Vagina (tissue), 2 donors: ENCODE results near the gene PTBP1. TPM values are rescaled to one million over a fixed set of nuclear protein-coding genes. Genes with fewer than 3 reads are reported as not detected.

ENCODE experiments used
- DNase-seq, 2 donors: peaks; one replicate each; pipeline ENCODE4 v3.0.0-alpha.2; 2017; ENCODE audit errors: extremely low spot score in 2 of 2
- H3K27ac ChIP-seq: fragments of 200-600 bp; sonication (generic); one replicate; pipeline ENCODE4 v1.5.1; 2019
- H3K27me3 ChIP-seq: fragments of 200-600 bp; sonication (generic); one replicate; pipeline ENCODE4 v1.5.1; 2019
- H3K36me3 ChIP-seq, 2 donors: fragments of 200-600 bp; sonication (generic); one replicate each; pipeline ENCODE4 v1.5.1; 2017 to 2019
- H3K4me1 ChIP-seq: fragments of 200-600 bp; sonication (generic); one replicate; pipeline ENCODE4 v1.5.1; 2019
- H3K4me3 ChIP-seq, 2 donors: fragments of 200-600 bp; sonication (generic); 1 replicate in 1 of 2; 2 replicates in 1 of 2; pipeline ENCODE4 v1.5.1; 2016 to 2019
- H3K9me3 ChIP-seq: fragments of 200-600 bp; sonication (generic); one replicate; pipeline ENCODE4 v1.5.1; 2019
- POLR2A ChIP-seq, 2 donors: fragments of 450-650 bp; IDR thresholded peaks; one replicate each; pipeline ENCODE4 v1.6.1; 2017; ENCODE audit warnings: antibody characterized with exemption in 2 of 2, mild to moderate bottlenecking in 2 of 2, moderate library complexity in 2 of 2
- POLR2AphosphoS5 ChIP-seq, 2 donors: sonication (generic); formaldehyde crosslinking; IDR thresholded peaks; one replicate each; pipeline ENCODE4 v1.9.0; 2017; ENCODE audit warnings: antibody characterized with exemption in 2 of 2, mild to moderate bottlenecking in 2 of 2, low read depth in 1 of 2; ENCODE audit not compliant: insufficient read depth in 1 of 2
- intact Hi-C: fragments of 100-400 bp; cut with DNase I; formaldehyde crosslinking; loops from one replicate; pipeline ENCODE4 v1.15.1; 2023
- total RNA-seq: library from RNA; depleted of rRNA; stranded (reverse); fragments of >200 nt; gene quantifications from one replicate; pipeline ENCODE4 v1.2.3, GENCODE V29; 2016
- TF ChIP-seq, protein P1 (sequence below), 3 experiments: fragments of 450-650 bp in 2 of 3; fragments of 200-600 bp in 1 of 3; sonication (generic) in 1 of 3; IDR thresholded peaks; one replicate each; pipeline ENCODE4 v1.5.1; 2017 to 2019; ENCODE audit warnings: antibody characterized with exemption in 3 of 3, mild to moderate bottlenecking in 2 of 3, moderate library complexity in 2 of 3

Gene PTBP1
- total RNA-seq, 1 donor from 2014 or later: 230 TPM

DNA sequence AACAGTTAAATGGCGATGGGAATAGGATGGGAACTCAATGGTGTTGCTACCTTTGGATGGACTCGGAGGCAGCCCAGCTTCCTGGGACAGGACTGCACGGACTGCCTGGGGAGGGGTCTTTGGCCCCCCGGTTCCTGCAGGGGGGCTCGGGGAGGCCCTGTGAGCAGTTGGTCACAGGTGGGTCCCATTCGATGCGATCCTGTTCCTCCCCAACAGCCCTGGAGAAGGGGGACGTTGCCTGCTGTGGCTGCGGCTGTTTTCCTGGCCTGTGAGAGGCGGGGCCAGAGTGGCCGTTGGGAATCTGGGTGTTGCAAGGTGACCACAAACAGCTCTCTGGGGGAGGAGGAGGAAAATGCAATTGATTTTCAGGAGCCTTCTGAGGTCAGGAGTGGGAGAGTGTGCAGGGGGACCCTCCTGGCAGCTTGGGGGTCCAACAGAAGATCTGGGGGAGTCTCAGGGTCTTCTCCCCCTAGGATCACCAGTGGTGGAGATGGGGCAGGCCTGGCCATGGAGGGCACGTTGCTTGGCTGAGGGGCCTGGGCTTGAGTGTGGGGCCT is 26.4 kb downstream of the PTBP1 start:
- TF ChIP-seq, protein P1, sequence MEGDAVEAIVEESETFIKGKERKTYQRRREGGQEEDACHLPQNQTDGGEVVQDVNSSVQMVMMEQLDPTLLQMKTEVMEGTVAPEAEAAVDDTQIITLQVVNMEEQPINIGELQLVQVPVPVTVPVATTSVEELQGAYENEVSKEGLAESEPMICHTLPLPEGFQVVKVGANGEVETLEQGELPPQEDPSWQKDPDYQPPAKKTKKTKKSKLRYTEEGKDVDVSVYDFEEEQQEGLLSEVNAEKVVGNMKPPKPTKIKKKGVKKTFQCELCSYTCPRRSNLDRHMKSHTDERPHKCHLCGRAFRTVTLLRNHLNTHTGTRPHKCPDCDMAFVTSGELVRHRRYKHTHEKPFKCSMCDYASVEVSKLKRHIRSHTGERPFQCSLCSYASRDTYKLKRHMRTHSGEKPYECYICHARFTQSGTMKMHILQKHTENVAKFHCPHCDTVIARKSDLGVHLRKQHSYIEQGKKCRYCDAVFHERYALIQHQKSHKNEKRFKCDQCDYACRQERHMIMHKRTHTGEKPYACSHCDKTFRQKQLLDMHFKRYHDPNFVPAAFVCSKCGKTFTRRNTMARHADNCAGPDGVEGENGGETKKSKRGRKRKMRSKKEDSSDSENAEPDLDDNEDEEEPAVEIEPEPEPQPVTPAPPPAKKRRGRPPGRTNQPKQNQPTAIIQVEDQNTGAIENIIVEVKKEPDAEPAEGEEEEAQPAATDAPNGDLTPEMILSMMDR (IDR thresholded peaks at IDR 0.05): no peak
- no peak for TF ChIP-seq POLR2A (IDR thresholded peaks at IDR 0.05)
- H3K27me3 ChIP-seq: peaks cover 19% of the 10 kb centered on the region
- DNase-seq: no peak
- intact Hi-C loops: no loop called here
- H3K4me1 ChIP-seq: peaks cover 17% of the 10 kb centered on the region
- no peak overlapping the region for H3K4me3 ChIP-seq
- H3K9me3 ChIP-seq: no peaks in the 10 kb centered on the region
- no peaks in the 10 kb centered on the region for H3K36me3 ChIP-seq
- H3K27ac ChIP-seq: no peak overlapping the region

DNA sequence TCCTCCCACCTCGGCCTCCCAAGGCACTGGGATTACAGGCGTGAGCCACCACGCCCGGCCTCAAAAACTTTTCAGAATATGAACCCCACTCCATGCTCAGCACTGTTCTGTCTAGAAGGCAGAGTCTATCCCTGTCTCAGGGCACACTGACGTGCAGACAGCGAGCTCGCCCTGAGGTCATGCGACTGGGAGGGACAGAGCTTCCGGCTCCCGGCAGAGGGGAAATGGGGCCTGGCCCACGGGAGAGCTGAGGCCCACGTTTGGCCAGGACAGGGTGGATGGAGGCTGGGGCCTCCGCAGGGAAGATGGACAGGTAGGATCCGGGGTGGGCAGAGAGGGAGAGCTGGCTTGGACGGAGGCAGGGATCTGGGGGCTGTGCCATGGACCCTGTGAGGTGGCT is 27.6 kb downstream of the PTBP1 start:
- peaks cover 19% of the 10 kb centered on the region for H3K27me3 ChIP-seq
- H3K9me3 ChIP-seq: no peaks in the 10 kb centered on the region
- no peak overlapping the region for H3K4me3 ChIP-seq
- intact Hi-C loops: no loop called here
- no peaks in the 10 kb centered on the region for H3K36me3 ChIP-seq
- no peak for DNase-seq
- H3K4me1 ChIP-seq: peaks cover 17% of the 10 kb centered on the region
- no peak for TF ChIP-seq POLR2AphosphoS5 (IDR thresholded peaks at IDR 0.05; ENCODE audit: insufficient read depth in 1 of 2, low read depth in 1 of 2)
- TF ChIP-seq POLR2A (IDR thresholded peaks at IDR 0.05): no peak
- TF ChIP-seq, protein P1 (IDR thresholded peaks at IDR 0.05): no peak
- no peak overlapping the region for H3K27ac ChIP-seq

DNA sequence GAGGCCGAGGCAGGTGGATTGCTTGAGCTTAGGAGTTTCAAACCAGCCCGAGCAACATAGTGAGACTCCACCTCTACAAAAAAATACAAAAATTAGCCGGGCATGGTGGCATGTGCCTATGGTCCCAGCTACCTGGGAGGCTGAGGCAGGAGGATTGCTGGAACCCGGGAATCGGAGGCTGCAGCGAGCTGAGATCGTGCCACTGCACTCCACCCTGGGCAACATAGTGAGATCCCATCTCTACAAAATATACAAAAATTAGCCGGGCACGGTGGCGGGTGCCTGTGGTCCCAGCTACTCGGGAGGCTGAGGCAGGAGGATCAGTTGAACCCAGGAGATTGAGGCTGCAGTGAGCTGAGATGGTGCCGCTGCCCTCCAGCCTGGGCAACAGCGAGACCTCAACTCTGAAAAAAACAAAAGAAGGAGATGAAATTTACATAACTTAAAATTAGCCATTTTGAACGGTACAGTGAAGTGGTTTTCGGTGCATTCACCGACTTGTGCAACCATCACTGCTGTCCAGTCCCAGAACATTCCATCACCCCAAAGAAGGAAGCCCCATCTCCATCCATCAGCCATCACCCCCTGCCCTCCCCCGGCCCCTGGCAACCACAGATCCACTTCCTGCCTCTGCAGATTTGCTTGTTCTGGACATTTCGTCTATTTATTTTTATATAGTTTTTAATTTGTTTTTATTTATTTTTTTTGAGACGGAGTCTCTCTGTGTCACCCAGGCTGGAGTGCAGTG is 28.8 kb downstream of the PTBP1 start:
- no peak overlapping the region for H3K4me3 ChIP-seq
- peaks cover 15% of the 10 kb centered on the region for H3K4me1 ChIP-seq
- intact Hi-C loops: no loop called here
- peaks cover 18% of the 10 kb centered on the region for H3K27me3 ChIP-seq
- DNase-seq: no peak
- no peak overlapping the region for H3K27ac ChIP-seq
- no peaks in the 10 kb centered on the region for H3K36me3 ChIP-seq
- no peak for TF ChIP-seq POLR2A (IDR thresholded peaks at IDR 0.05)
- TF ChIP-seq, protein P1 (IDR thresholded peaks at IDR 0.05): no peak
- no peak for TF ChIP-seq POLR2AphosphoS5 (IDR thresholded peaks at IDR 0.05; ENCODE audit: insufficient read depth in 1 of 2, low read depth in 1 of 2)
- no peaks in the 10 kb centered on the region for H3K9me3 ChIP-seq

DNA sequence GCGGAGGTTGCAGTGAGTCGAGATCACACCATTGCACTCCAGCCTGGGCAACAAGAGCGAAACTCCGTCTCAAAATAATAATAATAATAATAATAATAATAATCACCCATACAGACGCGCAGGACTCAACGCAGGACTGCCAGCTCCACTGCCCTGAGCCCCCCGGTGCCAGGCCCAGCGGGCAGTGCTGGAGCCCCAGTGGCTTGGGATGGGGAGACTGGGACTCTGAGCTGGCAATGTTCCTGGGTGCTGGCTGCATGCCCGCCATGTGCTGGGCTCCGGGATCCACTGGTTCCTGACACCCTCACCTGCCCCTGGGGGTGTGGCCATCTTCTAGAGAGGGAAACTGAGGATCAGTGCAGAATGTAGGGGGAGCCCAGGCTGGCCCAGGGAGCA is 30.1 kb downstream of the PTBP1 start:
- Histone ChIP-seq H3K27ac (no peak overlapping the region), H3K36me3 (no peaks in the 10 kb centered on the region), H3K4me3 (no peak overlapping the region), H3K27me3 (peaks cover 6% of the 10 kb centered on the region), H3K9me3 (no peaks in the 10 kb centered on the region), H3K4me1 (peaks cover 3% of the 10 kb centered on the region)
- DNase-seq: no peak
- intact Hi-C loops: no loop called here
- TF ChIP-seq POLR2AphosphoS5 (IDR thresholded peaks at IDR 0.05; ENCODE audit: insufficient read depth in 1 of 2, low read depth in 1 of 2) (no peak), POLR2A (IDR thresholded peaks at IDR 0.05) (no peak)
- TF ChIP-seq, protein P1 (IDR thresholded peaks at IDR 0.05): no peak

DNA sequence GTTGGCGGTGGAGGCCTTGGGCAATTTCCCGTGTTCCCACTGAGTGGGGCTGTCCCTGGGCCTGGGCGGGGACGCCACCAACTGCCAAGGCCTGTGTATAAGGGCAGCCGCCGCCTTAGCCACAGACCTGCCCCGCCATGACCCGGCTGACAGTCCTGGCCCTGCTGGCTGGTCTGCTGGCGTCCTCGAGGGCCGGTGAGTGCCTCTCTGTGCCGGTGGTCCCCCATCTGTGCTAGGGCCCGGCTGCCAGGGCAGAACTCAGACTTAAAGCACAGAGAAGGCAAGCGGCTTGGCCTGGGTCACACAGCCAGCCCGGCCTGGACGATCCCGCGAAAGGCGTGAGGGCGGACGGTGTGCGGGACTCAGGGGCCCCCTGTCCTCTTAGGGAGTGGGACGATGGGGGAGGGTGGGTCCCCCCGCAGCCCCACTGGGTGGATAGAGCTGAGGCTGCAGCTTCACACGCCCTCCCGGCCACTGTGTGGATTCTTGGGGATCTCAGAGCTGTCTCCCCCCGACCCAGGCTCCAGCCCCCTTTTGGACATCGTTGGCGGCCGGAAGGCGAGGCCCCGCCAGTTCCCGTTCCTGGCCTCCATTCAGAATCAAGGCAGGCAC is 30.6 kb downstream of the PTBP1 start, which contains the start of gene AZU1:
Gene AZU1, plus strand, starts transcription at position 128 of the 612 bp plus-strand sequence. Its CDS starts 10 bp downstream, at position 138.
- intact Hi-C loops: no loop called here
- peaks cover 1% of the 10 kb centered on the region for H3K27me3 ChIP-seq
- TF ChIP-seq, protein P1 (IDR thresholded peaks at IDR 0.05): no peak
- TF ChIP-seq POLR2A (IDR thresholded peaks at IDR 0.05) (no peak), POLR2AphosphoS5 (IDR thresholded peaks at IDR 0.05; ENCODE audit: insufficient read depth in 1 of 2, low read depth in 1 of 2) (no peak)

More for the DNA sequence above, 30.6 kb downstream of the PTBP1 start, which contains the start of gene AZU1:
- H3K4me3 ChIP-seq: no peak within 1 kb of the TSS
- H3K27ac ChIP-seq: no peak within 1 kb of the TSS
- no peaks in the 10 kb centered on the region for H3K9me3 ChIP-seq
- DNase-seq: no peak
- H3K36me3 ChIP-seq: no peaks in the 10 kb centered on the region
- no peaks in the 10 kb centered on the region for H3K4me1 ChIP-seq
